Large intestine (tissue), 3 donors: Measurements from ENCODE around the gene PPIF. TPM values are rescaled to one million over a fixed set of nuclear protein-coding genes. Genes with fewer than 3 reads are reported as not detected.

Experiments
- DNase-seq, 2 donors: peaks; one replicate each; pipeline versions ENCODE4 v3.0.0 to v3.0.0-alpha.2; 2013
- H3K27ac ChIP-seq: one replicate; pipeline ENCODE4 v1.5.1; 2013; ENCODE audit warnings: low read length
- H3K27me3 ChIP-seq: 2 replicates; pipeline ENCODE4 v1.6.1; 2013; ENCODE audit warnings: low read length; ENCODE audit not compliant: control insufficient read depth, insufficient read depth
- H3K36me3 ChIP-seq: 2 replicates; pipeline ENCODE4 v1.6.1; 2013; ENCODE audit warnings: low read length; ENCODE audit not compliant: control insufficient read depth, insufficient read depth
- H3K4me1 ChIP-seq: one replicate; pipeline ENCODE4 v1.6.1; 2013; ENCODE audit warnings: low read length; ENCODE audit not compliant: control insufficient read depth, insufficient read depth
- H3K4me3 ChIP-seq: one replicate; pipeline ENCODE4 v1.5.1; 2013; ENCODE audit warnings: low read length
- H3K9me3 ChIP-seq: one replicate; pipeline ENCODE4 v1.6.1; 2013; ENCODE audit warnings: mild to moderate bottlenecking, low read depth, low read length, moderate library complexity; ENCODE audit not compliant: control insufficient read depth
- WGBS: methylation state at CpG from one replicate; pipeline ENCODE4 v1.1.5; 2013; ENCODE audit warnings: low lambda C conversion rate; ENCODE audit not compliant: insufficient coverage; 5-methylcytosine and 5-hydroxymethylcytosine counted together
- polyA plus RNA-seq: library from polyadenylated mRNA; unstranded; fragments of 120-200 nt; gene quantifications from one replicate; pipeline ENCODE4 v1.2.1, GENCODE V29; 2013

PPIF gene
- polyA plus RNA-seq, 1 donor, result 67.5 TPM

GRCh38 chr10:79380946-79381721 lies 33.9 kb downstream of the PPIF start:
- Histone ChIP-seq H3K4me1 (peaks cover 28% of the 10 kb centered on the region), H3K27me3 (no peaks in the 10 kb centered on the region), H3K4me3 (no peak overlapping the region), H3K36me3 (peaks cover 12% of the 10 kb centered on the region), H3K9me3 (no peaks in the 10 kb centered on the region), H3K27ac (peak overlapping the region; percentile 30)
- no CpG with 5 or more reads among the region's 9 CpGs for WGBS
- DNase-seq, result no peak

GRCh38 chr10:79381804-79382221 lies 34.5 kb downstream of the PPIF start:
- Histone ChIP-seq H3K27ac (peak overlapping the region; percentile 56), H3K4me1 (peaks cover 28% of the 10 kb centered on the region), H3K4me3 (no peak overlapping the region)

GRCh38 chr10:79382491-79382941 lies 35.2 kb downstream of the PPIF start:
- peaks cover 23% of the 10 kb centered on the region for H3K36me3 ChIP-seq
- H3K4me3 ChIP-seq, result no peak overlapping the region
- H3K27me3 ChIP-seq, result no peaks in the 10 kb centered on the region
- no peaks in the 10 kb centered on the region for H3K9me3 ChIP-seq
- no peak for DNase-seq
- peak overlapping the region; percentile 56 for H3K27ac ChIP-seq
- no CpG with 5 or more reads among the region's 18 CpGs for WGBS
- peaks cover 28% of the 10 kb centered on the region for H3K4me1 ChIP-seq

More at GRCh38 chr10:79381804-79382221, 34.5 kb downstream of the PPIF start:
- Histone ChIP-seq H3K36me3 (peaks cover 18% of the 10 kb centered on the region), H3K27me3 (no peaks in the 10 kb centered on the region), H3K9me3 (no peaks in the 10 kb centered on the region)
- WGBS, result no CpG with 5 or more reads among the region's 11 CpGs
- DNase-seq, result peak in 1 of 2 donors; percentile 76

DNA sequence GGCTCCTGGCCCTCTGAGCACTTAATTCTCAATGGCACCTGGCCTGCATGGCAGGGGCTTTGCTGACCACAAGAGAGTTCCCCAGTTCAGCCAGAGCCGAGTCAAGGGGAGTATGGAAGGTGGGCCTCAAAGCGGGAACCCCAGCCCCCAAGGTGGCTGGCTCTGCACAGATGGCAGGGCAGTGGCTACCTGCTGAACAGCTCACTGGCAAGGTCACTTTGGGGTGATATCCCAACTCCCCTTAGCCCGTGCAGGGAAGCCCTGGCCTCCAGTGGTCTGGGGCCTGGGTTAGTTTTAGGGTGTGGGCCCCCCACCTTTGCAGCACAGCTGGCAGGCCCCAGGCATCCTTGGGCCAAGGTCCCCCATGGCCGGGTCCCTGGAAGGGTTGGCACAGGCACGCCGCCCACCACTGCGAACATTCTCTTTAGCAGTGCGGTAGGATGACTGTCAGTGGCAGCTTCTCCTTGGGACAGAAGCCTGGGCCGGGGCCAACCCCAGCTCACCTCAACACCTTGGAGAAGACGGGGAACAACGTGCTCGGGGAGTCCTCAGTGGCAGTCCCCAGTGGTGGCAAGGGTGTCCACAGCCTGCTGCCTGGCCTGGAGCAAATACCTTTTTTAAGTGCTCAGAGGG lies 36.8 kb downstream of the PPIF start:
- no peaks in the 10 kb centered on the region for H3K27me3 ChIP-seq
- H3K4me1 ChIP-seq, result peaks cover 28% of the 10 kb centered on the region
- DNase-seq, result no peak
- peaks cover 25% of the 10 kb centered on the region for H3K36me3 ChIP-seq
- no peak overlapping the region for H3K27ac ChIP-seq
- whole genome bisulfite sequencing, result no CpG with 5 or more reads among the region's 12 CpGs
- H3K9me3 ChIP-seq, result no peaks in the 10 kb centered on the region
- H3K4me3 ChIP-seq, result no peak overlapping the region

GRCh38 chr10:79384773-79385391 lies 37.6 kb downstream of the PPIF start:
- Histone ChIP-seq H3K4me1 (peaks cover 21% of the 10 kb centered on the region), H3K27ac (no peak overlapping the region)
- WGBS, result no CpG with 5 or more reads among the region's 14 CpGs

GRCh38 chr10:79385392-79385795 lies 38.1 kb downstream of the PPIF start:
- no CpG with 5 or more reads among the region's 9 CpGs for WGBS
- Histone ChIP-seq H3K36me3 (peaks cover 28% of the 10 kb centered on the region), H3K27ac (no peak overlapping the region), H3K27me3 (no peaks in the 10 kb centered on the region), H3K4me3 (no peak overlapping the region), H3K9me3 (no peaks in the 10 kb centered on the region), H3K4me1 (peaks cover 18% of the 10 kb centered on the region)
- DNase-seq, result no peak

More at GRCh38 chr10:79384773-79385391, 37.6 kb downstream of the PPIF start:
- Histone ChIP-seq H3K4me3 (no peak overlapping the region), H3K27me3 (no peaks in the 10 kb centered on the region), H3K9me3 (no peaks in the 10 kb centered on the region), H3K36me3 (peaks cover 25% of the 10 kb centered on the region)
- DNase-seq, result no peak

DNA sequence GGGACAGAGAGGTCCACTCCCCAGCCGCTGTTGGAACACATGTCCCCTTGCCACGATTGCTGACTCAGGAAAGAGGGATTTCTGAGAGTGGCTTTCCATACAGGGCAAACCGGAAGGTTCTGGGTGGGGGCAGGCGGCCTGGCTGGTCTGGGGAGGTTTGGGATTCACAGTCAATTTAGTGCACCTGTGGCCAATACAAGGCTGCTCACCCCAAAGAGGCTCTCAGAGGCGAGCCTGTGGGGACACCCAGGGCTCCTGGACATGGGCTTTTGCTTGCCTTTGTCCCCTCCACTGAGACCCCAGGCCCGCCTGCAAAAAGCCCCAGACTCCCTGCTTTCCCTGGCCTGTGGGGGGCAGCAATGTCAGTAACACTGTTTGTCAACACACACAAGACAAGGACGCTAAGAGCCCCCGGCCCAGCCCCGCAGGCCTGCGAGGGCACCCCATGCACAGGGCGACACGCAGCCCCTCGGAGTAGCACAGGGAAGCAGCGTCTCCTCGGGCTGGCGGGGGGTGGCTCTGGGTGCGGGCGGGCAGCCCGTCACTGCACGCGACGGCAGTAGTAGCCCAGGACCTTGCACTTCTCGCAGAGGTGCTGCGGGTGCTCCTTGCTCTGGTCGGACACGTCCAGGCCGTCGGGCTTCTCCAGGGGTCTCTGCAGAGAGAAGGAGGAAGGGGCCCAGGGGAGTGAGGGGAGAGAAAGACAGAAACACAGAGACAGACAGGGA lies 38.7 kb downstream of the PPIF start:
- H3K27ac ChIP-seq, result no peak overlapping the region
- no peaks in the 10 kb centered on the region for H3K9me3 ChIP-seq
- peaks cover 28% of the 10 kb centered on the region for H3K36me3 ChIP-seq
- no peaks in the 10 kb centered on the region for H3K27me3 ChIP-seq
- no peak overlapping the region for H3K4me3 ChIP-seq
- DNase-seq, result no peak
- no CpG with 5 or more reads among the region's 28 CpGs for WGBS
- peaks cover 18% of the 10 kb centered on the region for H3K4me1 ChIP-seq

DNA sequence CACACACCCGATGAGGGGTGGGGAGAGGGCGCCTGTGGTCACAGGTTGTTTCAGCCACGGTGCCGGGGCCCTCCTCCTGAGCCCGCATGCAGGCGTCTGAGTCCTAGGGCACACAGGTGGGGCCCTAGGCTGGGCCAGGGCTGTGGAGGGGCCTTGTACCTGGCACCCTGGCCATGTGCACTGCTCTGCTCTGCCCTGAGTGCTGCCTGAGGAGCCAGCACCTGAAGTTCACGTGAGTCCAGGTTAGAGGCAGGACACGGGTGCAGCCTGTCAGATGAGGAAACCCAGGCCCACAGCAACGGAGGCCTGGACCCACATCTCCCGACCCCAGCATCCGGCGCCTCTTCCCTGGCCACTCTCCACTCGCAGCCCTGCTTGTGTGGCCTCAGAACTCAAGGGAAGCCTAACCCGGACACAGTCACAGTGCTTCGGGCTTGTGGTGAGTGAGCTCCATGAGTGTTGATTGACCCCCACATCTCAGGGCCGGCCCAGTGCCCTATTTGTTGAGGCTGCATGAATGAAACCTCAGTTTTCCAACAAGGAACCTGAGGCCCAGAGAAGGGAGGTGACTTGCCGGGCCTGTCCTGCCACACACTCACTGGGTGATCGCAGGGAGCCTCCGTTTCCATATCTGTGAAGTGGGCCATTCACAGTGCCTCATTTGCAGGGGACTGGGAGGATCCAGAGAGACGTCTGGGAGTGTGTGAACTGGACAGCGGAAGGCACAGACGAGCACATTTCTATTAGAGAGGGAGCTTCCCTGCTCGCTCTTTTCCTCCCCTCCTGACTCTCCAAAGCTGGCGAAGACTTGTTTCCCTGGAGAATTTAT lies 39.6 kb downstream of the PPIF start:
- Histone ChIP-seq H3K27me3 (no peaks in the 10 kb centered on the region), H3K36me3 (peaks cover 28% of the 10 kb centered on the region), H3K4me1 (peaks cover 19% of the 10 kb centered on the region)

DNA sequence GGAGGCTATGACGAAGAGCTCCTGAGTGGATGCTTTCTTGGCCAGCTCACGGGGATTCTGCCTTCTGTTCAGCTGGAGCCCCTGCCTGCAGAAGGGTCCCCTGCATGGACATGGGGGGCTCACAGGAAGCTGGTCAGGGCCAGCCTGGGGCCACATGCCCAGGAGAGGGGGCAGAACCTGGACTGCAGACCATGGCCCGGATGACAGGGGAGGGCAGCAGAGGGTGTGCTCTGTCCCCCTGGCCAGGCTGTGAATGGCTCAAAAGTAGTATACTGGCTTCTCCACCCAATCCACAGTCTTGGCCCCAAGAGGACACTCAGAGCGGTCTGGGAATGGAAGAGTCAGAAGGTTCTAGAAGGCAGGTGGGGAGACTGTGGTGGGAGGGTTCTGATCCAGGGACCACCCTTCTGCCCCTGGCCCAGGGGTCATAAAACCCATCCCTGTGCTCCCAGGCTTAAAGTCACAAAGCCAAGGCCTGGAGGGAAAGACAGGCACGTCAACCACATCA lies 40.3 kb downstream of the PPIF start:
- no CpG with 5 or more reads among the region's 5 CpGs for whole genome bisulfite sequencing
- Histone ChIP-seq H3K9me3 (no peaks in the 10 kb centered on the region), H3K4me1 (peaks cover 21% of the 10 kb centered on the region), H3K27me3 (no peaks in the 10 kb centered on the region), H3K36me3 (peaks cover 28% of the 10 kb centered on the region), H3K4me3 (no peak overlapping the region), H3K27ac (no peak overlapping the region)
- DNase-seq, result no peak

More for the DNA sequence above, 39.6 kb downstream of the PPIF start:
- Histone ChIP-seq H3K9me3 (no peaks in the 10 kb centered on the region), H3K27ac (no peak overlapping the region), H3K4me3 (no peak overlapping the region)
- DNase-seq, result no peak
- WGBS, result no CpG with 5 or more reads among the region's 24 CpGs
